ENCODE results near the gene KRT33A.
"Not testable (repeated sequence)": the region's sequence is repeated elsewhere in the genome, so short reads cannot be mapped to it uniquely, and the experiment has no call there.

The KRT33A gene

GRCh38 chr17:41350381-41350878 is at the start of gene KRT33A:
TSS of gene KRT33A (minus strand) at chr17:41350828. CDS start at chr17:41350767, 61 bp downstream.
- DNase-seq, result not testable (repeated sequence)

- DNase-seq, result no peak
Measured at GRCh38 chr17:41396996-41397660, 46.5 kb upstream of the KRT33A start, which contains the start of gene KRT31. TSS of gene KRT31 (minus strand) at chr17:41397608. CDS start at chr17:41397539, 69 bp downstream.

GRCh38 chr17:41396340-41396739 is 45.7 kb upstream of the KRT33A start:
- DNase-seq, result no peak

GRCh38 chr17:41395611-41396010 is 45.0 kb upstream of the KRT33A start:
- no peak for DNase-seq

- DNase-seq, result not testable (repeated sequence)
Measured at GRCh38 chr17:41395044-41395443, 44.4 kb upstream of the KRT33A start.

- DNase-seq, result no peak
Measured at GRCh38 chr17:41394254-41394996, 43.8 kb upstream of the KRT33A start.

GRCh38 chr17:41393826-41394225 is 43.2 kb upstream of the KRT33A start:
- DNase-seq, result no peak

GRCh38 chr17:41393294-41393693 is 42.7 kb upstream of the KRT33A start:
- DNase-seq, result no peak

GRCh38 chr17:41392278-41392677 is 41.6 kb upstream of the KRT33A start:
- no peak for DNase-seq

GRCh38 chr17:41391535-41391934 is 40.9 kb upstream of the KRT33A start:
- no peak for DNase-seq

- no peak for DNase-seq
Measured at GRCh38 chr17:41390411-41390938, 39.8 kb upstream of the KRT33A start.

GRCh38 chr17:41387670-41388069 is 37.0 kb upstream of the KRT33A start:
- DNase-seq, result no peak

GRCh38 chr17:41386227-41386626 is 35.6 kb upstream of the KRT33A start:
- no peak for DNase-seq

GRCh38 chr17:41383690-41384089 is 33.1 kb upstream of the KRT33A start:
- no peak for DNase-seq

GRCh38 chr17:41382394-41382793 is 31.8 kb upstream of the KRT33A start:
- DNase-seq, result no peak

GRCh38 chr17:41381943-41382342 is 31.3 kb upstream of the KRT33A start, which contains the start of gene KRT34:
TSS of gene KRT34 (minus strand) at chr17:41382306. CDS start at chr17:41382246, 60 bp downstream.
- DNase-seq, result not testable (repeated sequence)

- DNase-seq, result not testable (repeated sequence)
Measured at GRCh38 chr17:41380091-41380490, 29.5 kb upstream of the KRT33A start.

- DNase-seq, result no peak
Measured at GRCh38 chr17:41377546-41377945, 26.9 kb upstream of the KRT33A start.

- DNase-seq, result no peak
Measured at GRCh38 chr17:41369713-41370112, 19.1 kb upstream of the KRT33A start, which contains the start of gene KRT33B. TSS of gene KRT33B (minus strand) at chr17:41369813. CDS start at chr17:41369750, 63 bp downstream.

GRCh38 chr17:41369023-41369422 is 18.4 kb upstream of the KRT33A start:
- no peak for DNase-seq

GRCh38 chr17:41367426-41368075 is 16.9 kb upstream of the KRT33A start:
- DNase-seq, result no peak

- DNase-seq, result no peak
Measured at GRCh38 chr17:41366070-41366469, 15.4 kb upstream of the KRT33A start.

GRCh38 chr17:41363881-41364280 is 13.3 kb upstream of the KRT33A start:
- DNase-seq, result no peak

Measured in CD4-positive, alpha-beta T cell treated with Interferon gamma for 1 hour (primary cell).